H1 (cell line): Measurements from ENCODE around the gene AMPH. TPM values are rescaled to one million over a fixed set of nuclear protein-coding genes. Genes with fewer than 3 reads are reported as not detected.

Experiments used
- CTCF ChIA-PET: fragments of 300-600 bp; sonication (Branson Sonifier 250); formaldehyde crosslinking; loops from one replicate; lab custom pipeline; 2021; ENCODE audit not compliant: partially characterized antibody; lab: Charles Lee
- POLR2A ChIA-PET: fragments of 300-600 bp; sonication (Branson Sonifier 250); formaldehyde crosslinking; loops from one replicate; lab custom pipeline; 2021; ENCODE audit warnings: inconsistent platforms; ENCODE audit not compliant: partially characterized antibody; lab: Charles Lee
- DNase-seq, 2 experiments: peaks; one replicate each; pipeline versions ENCODE4 v3.0.0 to v3.0.0-alpha.2; 2010 to 2022; ENCODE audit warnings: low spot score in 2 of 2, low read depth in 1 of 2, mixed read lengths in 1 of 2
- FAIRE-seq: peaks from 2 replicates; lab custom pipeline; 2011; peaks lifted over from hg19 to GRCh38; lab: Jason Lieb, UNC
- H2AFZ ChIP-seq: 2 replicates; pipeline ENCODE4 v1.8.1; 2012; ENCODE audit warnings: low read length, inconsistent platforms
- H2AK5ac ChIP-seq: 2 replicates; pipeline ENCODE4 v1.6.1; 2013; ENCODE audit warnings: low read depth, low read length
- H2BK120ac ChIP-seq: replicated peaks from 2 replicates; pipeline ENCODE3; 2013; ENCODE audit warnings: low read depth, low read length, inconsistent platforms
- H2BK12ac ChIP-seq: 2 replicates; pipeline ENCODE4 v1.6.1; 2013; ENCODE audit warnings: low read depth, low read length
- H2BK15ac ChIP-seq: 2 replicates; pipeline ENCODE4 v1.6.1; 2013; ENCODE audit warnings: low read length
- H2BK20ac ChIP-seq: 2 replicates; pipeline ENCODE4 v1.6.1; 2013; ENCODE audit warnings: low read length
- H2BK5ac ChIP-seq: 2 replicates; pipeline ENCODE4 v1.6.1; 2013; ENCODE audit warnings: low read depth, low read length
- H3K14ac ChIP-seq: 2 replicates; pipeline ENCODE4 v1.6.1; 2013; ENCODE audit warnings: inconsistent platforms; ENCODE audit not compliant: insufficient read length
- H3K18ac ChIP-seq: 2 replicates; pipeline ENCODE4 v1.6.1; 2013; ENCODE audit warnings: low read length; ENCODE audit errors: extremely low read depth
- H3K23ac ChIP-seq: 2 replicates; pipeline ENCODE4 v1.6.1; 2013; ENCODE audit warnings: inconsistent platforms; ENCODE audit not compliant: insufficient read length
- H3K23me2 ChIP-seq: 2 replicates; pipeline ENCODE4 v1.6.1; 2013; ENCODE audit warnings: low read depth, low read length
- H3K27ac ChIP-seq: 2 replicates; pipeline ENCODE4 v1.6.1; 2011; ENCODE audit warnings: low read depth, low read length, inconsistent platforms
- H3K27me3 ChIP-seq, 4 experiments: replicated peaks in 1 of 4; 1 replicate in 1 of 4; 2 replicates in 3 of 4; pipeline versions ENCODE4 v1.6.1 to v1.8.1; 2011 to 2013; ENCODE audit warnings: low read length in 3 of 4, mild to moderate bottlenecking in 3 of 4, inconsistent platforms in 2 of 4, mixed read lengths in 2 of 4, moderate library complexity in 1 of 4; ENCODE audit not compliant: control insufficient read depth in 3 of 4, insufficient read depth in 3 of 4; ENCODE audit errors: extremely low read depth in 1 of 4
- H3K36me3 ChIP-seq, 4 experiments: 2 replicates each; pipeline versions ENCODE4 v1.6.1 to v1.8.1; 2011 to 2013; ENCODE audit warnings: mild to moderate bottlenecking in 4 of 4, low read length in 3 of 4, moderate library complexity in 2 of 4, control low read depth in 1 of 4, inconsistent platforms in 1 of 4; ENCODE audit not compliant: insufficient read depth in 4 of 4, control insufficient read depth in 2 of 4
- H3K4ac ChIP-seq: replicated peaks from 2 replicates; pipeline ENCODE3; 2013; ENCODE audit warnings: low read length, low read depth, mixed read lengths, inconsistent platforms; ENCODE audit not compliant: insufficient read length
- H3K4me1 ChIP-seq, 4 experiments: replicated peaks in 1 of 4; 1 replicate in 1 of 4; 2 replicates in 3 of 4; pipeline versions ENCODE4 v1.6.1 to v1.8.1; 2011 to 2013; ENCODE audit warnings: low read length in 3 of 4, inconsistent platforms in 2 of 4, mixed read lengths in 1 of 4; ENCODE audit not compliant: insufficient read depth in 4 of 4, control insufficient read depth in 3 of 4
- H3K4me2 ChIP-seq, 2 experiments: 2 replicates each; pipeline versions ENCODE4 v1.6.1 to v1.8.1; 2011 to 2013; ENCODE audit warnings: low read depth in 2 of 2, low read length in 2 of 2, control low read depth in 1 of 2, inconsistent platforms in 1 of 2, mild to moderate bottlenecking in 1 of 2; ENCODE audit not compliant: insufficient read depth in 1 of 2
- H3K4me3 ChIP-seq, 4 experiments: fragments of 200-600, 300-600 bp in 1 of 4; sonication (generic), shearing (Covaris generic), sonication (Bioruptor Twin) in 1 of 4; 2 replicates each; pipeline versions ENCODE4 v1.5.1 to v1.8.1; 2011 to 2016; ENCODE audit warnings: low read length in 4 of 4, low read depth in 3 of 4, control low read depth in 2 of 4, inconsistent platforms in 2 of 4, mild to moderate bottlenecking in 2 of 4, mixed read lengths in 1 of 4, moderate library complexity in 1 of 4; ENCODE audit not compliant: insufficient read depth in 2 of 4; ENCODE audit errors: extremely low read depth in 1 of 4
- H3K56ac ChIP-seq: replicated peaks from 2 replicates; pipeline ENCODE3; 2013; ENCODE audit warnings: low read depth, mild to moderate bottlenecking, mixed read lengths, low read length, inconsistent platforms; ENCODE audit not compliant: insufficient read length
- H3K79me1 ChIP-seq: 2 replicates; pipeline ENCODE4 v1.6.1; 2013; ENCODE audit warnings: low read depth, low read length, control low read depth
- H3K79me2 ChIP-seq, 2 experiments: 2 replicates each; pipeline versions ENCODE4 v1.6.1 to v1.8.1; 2012 to 2013; ENCODE audit warnings: low read length in 2 of 2, mild to moderate bottlenecking in 2 of 2, inconsistent platforms in 1 of 2; ENCODE audit not compliant: insufficient read depth in 2 of 2, control insufficient read depth in 1 of 2
- H3K9ac ChIP-seq, 4 experiments: replicated peaks in 1 of 4; 1 replicate in 1 of 4; 2 replicates in 3 of 4; pipeline versions ENCODE4 v1.6.1 to v1.8.1; 2011 to 2013; ENCODE audit warnings: low read depth in 3 of 4, low read length in 3 of 4, control low read depth in 2 of 4, mild to moderate bottlenecking in 2 of 4, moderate library complexity in 2 of 4, inconsistent platforms in 1 of 4; ENCODE audit errors: extremely low read depth in 1 of 4
- H3K9me3 ChIP-seq, 2 experiments: 2 replicates each; pipeline versions ENCODE4 v1.6.1 to v1.8.1; 2012 to 2013; ENCODE audit warnings: mild to moderate bottlenecking in 2 of 2, moderate library complexity in 2 of 2, control low read depth in 1 of 2, inconsistent platforms in 1 of 2, low read depth in 1 of 2, low read length in 1 of 2, mixed read lengths in 1 of 2; ENCODE audit not compliant: insufficient read depth in 2 of 2
- H4K20me1 ChIP-seq, 2 experiments: replicated peaks in 1 of 2; 2 replicates each; pipeline versions ENCODE3 to v1.8.1; 2011 to 2013; ENCODE audit warnings: inconsistent platforms in 2 of 2, low read length in 2 of 2, mild to moderate bottlenecking in 1 of 2; ENCODE audit not compliant: insufficient read depth in 2 of 2, control insufficient read depth in 1 of 2
- H4K5ac ChIP-seq: 2 replicates; pipeline ENCODE4 v1.6.1; 2013; ENCODE audit warnings: low read length, low read depth, mixed read lengths, inconsistent platforms; ENCODE audit not compliant: insufficient read length
- H4K8ac ChIP-seq: 2 replicates; pipeline ENCODE4 v1.8.0; 2013; ENCODE audit warnings: mild to moderate bottlenecking, moderate library complexity, low read length, inconsistent platforms; ENCODE audit not compliant: insufficient read depth; ENCODE audit errors: extremely low read depth
- H4K91ac ChIP-seq: replicated peaks from 2 replicates; pipeline ENCODE3; 2013; ENCODE audit warnings: low read length, mixed read lengths, inconsistent platforms; ENCODE audit not compliant: insufficient read length
- ASH2L ChIP-seq: fragments of 200-600, 300-600 bp; sonication (generic); IDR thresholded peaks from one replicate; pipeline ENCODE4 v1.7.1; 2017; ENCODE audit warnings: low read length
- CEBPB ChIP-seq: IDR thresholded peaks from 2 replicates; pipeline ENCODE4 v1.6.1; 2012; ENCODE audit warnings: low read depth, low read length
- POLR2AphosphoS5 ChIP-seq: IDR thresholded peaks from 2 replicates; pipeline ENCODE4 v1.6.1; 2011; ENCODE audit warnings: low read depth, low read length
- SAP30 ChIP-seq: fragments of 300-600 bp; sonication (generic); IDR thresholded peaks from 2 replicates; pipeline ENCODE4 v1.7.1; 2012; ENCODE audit warnings: low read length, moderate library complexity, mild to moderate bottlenecking, inconsistent platforms; ENCODE audit not compliant: insufficient read depth, insufficient replicate concordance
- SIX5 ChIP-seq: IDR thresholded peaks from 2 replicates; pipeline ENCODE4 v1.6.1; 2011; ENCODE audit warnings: mild to moderate bottlenecking, low read depth, low read length
- TBP ChIP-seq: IDR thresholded peaks from 2 replicates; pipeline ENCODE4 v1.6.1; 2011; ENCODE audit warnings: low read depth, low read length, improper control_type of control experiment
- WGBS, 2 experiments: shearing (Covaris generic) in 1 of 2; methylation state at CpG; one replicate each; pipeline versions ENCODE4 v1.1.6 to v1.1.7; 2013 to 2015; ENCODE audit warnings: low lambda C conversion rate in 2 of 2, mixed read lengths in 2 of 2, inconsistent platforms in 1 of 2, low coverage in 1 of 2, missing lambda C conversion rate in 1 of 2; ENCODE audit not compliant: insufficient replicate concordance in 2 of 2, insufficient coverage in 1 of 2, insufficient read length in 1 of 2; ENCODE audit errors: extremely low coverage in 1 of 2, missing lambda C conversion rate in 1 of 2; 5-methylcytosine and 5-hydroxymethylcytosine counted together
- polyA plus RNA-seq, 7 experiments: library from polyadenylated mRNA; depleted of rRNA in 3 of 7; stranded (reverse) in 5 of 7; unstranded in 2 of 7; fragments of >200 nt in 5 of 7; fragments of 200-250 nt in 2 of 7; gene quantifications; 1 replicate in 5 of 7; 2 replicates in 1 of 7; 4 replicates in 1 of 7; pipeline versions ENCODE4 v1.2.1 to v1.2.3, GENCODE V29; 2011 to 2013; ENCODE audit warnings: missing spikeins in 2 of 7, mixed read lengths in 2 of 7
- total RNA-seq: library from RNA; stranded (reverse); fragmentation: NEBNext Ultra II Directional; extraction: Animal tissue kit (Norgen Biotek cat#: 25700); gene quantifications from 2 replicates; pipeline ENCODE4 v1.2.1, GENCODE V29; 2021

The AMPH gene
- total and polyA plus RNA-seq, 2 of the 8 experiments (the other 6 are each of a cell fraction or from before 2014, with no cell fraction given) = 7.3 to 12.2 TPM

- Histone ChIP-seq H3K36me3 (no peaks in the 10 kb centered on the region), H2BK12ac (no peak overlapping the region), H3K23me2 (no peaks in the 10 kb centered on the region; the same call in 1 of the 2 replicates), H3K27ac (no peak overlapping the region), H3K79me1 (no peaks in the 10 kb centered on the region), H3K9me3 (no peaks in the 10 kb centered on the region), H3K4ac (no peak overlapping the region), H3K9ac (no peak overlapping the region), H3K4me2 (no peak overlapping the region), H2AK5ac (no peak overlapping the region), H3K79me2 (no peaks in the 10 kb centered on the region), H4K91ac (no peak overlapping the region), H2BK120ac (no peak overlapping the region), H2AFZ (no peak overlapping the region), H3K4me1 (peaks cover 0 to 4% (median 1%) of the 10 kb centered on the region in 4 experiments; a peak in 4 of 7 replicates), H3K56ac (no peak overlapping the region), H4K8ac (no peak overlapping the region), H2BK20ac (no peak overlapping the region), H3K14ac (no peak overlapping the region), H3K23ac (no peak overlapping the region), H3K4me3 (no peak overlapping the region), H2BK5ac (no peak overlapping the region), H2BK15ac (no peak overlapping the region), H4K5ac (no peak overlapping the region), H4K20me1 (no peaks in the 10 kb centered on the region), H3K27me3 (no peaks in the 10 kb centered on the region), H3K18ac (no peak overlapping the region)
- DNase-seq (no peak), FAIRE-seq (no peak)
- WGBS, 2 experiments = 89% methylated on average over 4 of the region's 4 CpGs; no CpG with 5 or more reads in 1 of the 2 experiments
- POLR2A ChIA-PET = interaction anchor here (1.2 kb wide), 1 partner anchor 17 kb away, joined by 3 read pairs; no protein-coding TSS in a partner anchor
- CTCF ChIA-PET = interaction anchor here (0.9 to 7.1 kb wide), 7 partner anchors 9 to 265 kb away, joined by 3 to 58 read pairs (median 7); no protein-coding TSS in a partner anchor
- TF ChIP-seq SIX5 = no peak
- TF ChIP-seq TBP = no peak
- TF ChIP-seq POLR2AphosphoS5 = no peak
- TF ChIP-seq SAP30 = no peak
- TF ChIP-seq ASH2L = no peak
- TF ChIP-seq CEBPB = no peak
These were observed 291.0 kb downstream of the AMPH start for GRCh38 chr7:38339953-38340819.
